ENCODE results near the gene USP54.

GRCh38 chr10:73485320-73485719, 105.8 kb downstream of the USP54 start:
- TF ChIP-seq POLR2A (IDR thresholded peaks at IDR 0.05; ENCODE audit: low read length) (no peak), GATA1 (IDR thresholded peaks at IDR 0.05; ENCODE audit: low read depth, low read length) (no peak)

Data from erythroblast (primary cell).